ENCODE data around the gene NCS1. TPM values are rescaled to one million over a fixed set of nuclear protein-coding genes. Genes with fewer than 3 reads are reported as not detected.

NCS1 gene
- total RNA-seq, 1 donor from 2014 or later = 20.1 TPM

DNA sequence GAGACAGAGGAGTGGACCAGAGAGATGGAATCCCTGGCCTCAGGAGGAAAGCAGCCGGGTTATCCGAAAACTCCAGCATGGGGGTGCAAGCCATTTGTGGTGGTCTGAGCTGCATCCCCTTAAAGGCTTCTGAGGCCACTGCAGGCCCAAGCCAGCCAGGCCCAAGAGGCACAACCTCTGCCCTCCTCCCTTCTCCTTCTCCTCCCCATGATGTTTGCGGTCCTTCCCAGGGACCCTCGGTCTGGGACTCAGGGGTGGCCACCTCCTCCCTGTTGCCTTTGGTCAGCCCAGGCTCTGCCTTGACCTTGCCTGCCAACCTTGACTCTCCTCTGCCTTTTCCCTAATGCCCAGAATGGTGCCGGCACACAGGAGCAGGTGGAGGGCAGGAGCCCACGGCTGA is 4.6 kb downstream of the NCS1 start:
- peaks cover 5% of the 10 kb centered on the region for H3K27me3 Mint-ChIP-seq (ENCODE audit: unreplicated experiment)
- H3K9me3 Mint-ChIP-seq (ENCODE audit: unreplicated experiment) = no peaks in the 10 kb centered on the region
- H3K4me3 Mint-ChIP-seq (ENCODE audit: unreplicated experiment) = no peak overlapping the region
- no peaks in the 10 kb centered on the region for H3K36me3 Mint-ChIP-seq (ENCODE audit: low read depth, unreplicated experiment)
- peaks cover 2% of the 10 kb centered on the region for H3K4me1 Mint-ChIP-seq (ENCODE audit: unreplicated experiment)
- no peak for DNase-seq (ENCODE audit: low spot score)
- TF ChIP-seq, protein P1, sequence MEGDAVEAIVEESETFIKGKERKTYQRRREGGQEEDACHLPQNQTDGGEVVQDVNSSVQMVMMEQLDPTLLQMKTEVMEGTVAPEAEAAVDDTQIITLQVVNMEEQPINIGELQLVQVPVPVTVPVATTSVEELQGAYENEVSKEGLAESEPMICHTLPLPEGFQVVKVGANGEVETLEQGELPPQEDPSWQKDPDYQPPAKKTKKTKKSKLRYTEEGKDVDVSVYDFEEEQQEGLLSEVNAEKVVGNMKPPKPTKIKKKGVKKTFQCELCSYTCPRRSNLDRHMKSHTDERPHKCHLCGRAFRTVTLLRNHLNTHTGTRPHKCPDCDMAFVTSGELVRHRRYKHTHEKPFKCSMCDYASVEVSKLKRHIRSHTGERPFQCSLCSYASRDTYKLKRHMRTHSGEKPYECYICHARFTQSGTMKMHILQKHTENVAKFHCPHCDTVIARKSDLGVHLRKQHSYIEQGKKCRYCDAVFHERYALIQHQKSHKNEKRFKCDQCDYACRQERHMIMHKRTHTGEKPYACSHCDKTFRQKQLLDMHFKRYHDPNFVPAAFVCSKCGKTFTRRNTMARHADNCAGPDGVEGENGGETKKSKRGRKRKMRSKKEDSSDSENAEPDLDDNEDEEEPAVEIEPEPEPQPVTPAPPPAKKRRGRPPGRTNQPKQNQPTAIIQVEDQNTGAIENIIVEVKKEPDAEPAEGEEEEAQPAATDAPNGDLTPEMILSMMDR (IDR thresholded peaks at IDR 0.05; ENCODE audit: unreplicated experiment) = no peak
- H3K27ac Mint-ChIP-seq (ENCODE audit: unreplicated experiment) = no peak overlapping the region

DNA sequence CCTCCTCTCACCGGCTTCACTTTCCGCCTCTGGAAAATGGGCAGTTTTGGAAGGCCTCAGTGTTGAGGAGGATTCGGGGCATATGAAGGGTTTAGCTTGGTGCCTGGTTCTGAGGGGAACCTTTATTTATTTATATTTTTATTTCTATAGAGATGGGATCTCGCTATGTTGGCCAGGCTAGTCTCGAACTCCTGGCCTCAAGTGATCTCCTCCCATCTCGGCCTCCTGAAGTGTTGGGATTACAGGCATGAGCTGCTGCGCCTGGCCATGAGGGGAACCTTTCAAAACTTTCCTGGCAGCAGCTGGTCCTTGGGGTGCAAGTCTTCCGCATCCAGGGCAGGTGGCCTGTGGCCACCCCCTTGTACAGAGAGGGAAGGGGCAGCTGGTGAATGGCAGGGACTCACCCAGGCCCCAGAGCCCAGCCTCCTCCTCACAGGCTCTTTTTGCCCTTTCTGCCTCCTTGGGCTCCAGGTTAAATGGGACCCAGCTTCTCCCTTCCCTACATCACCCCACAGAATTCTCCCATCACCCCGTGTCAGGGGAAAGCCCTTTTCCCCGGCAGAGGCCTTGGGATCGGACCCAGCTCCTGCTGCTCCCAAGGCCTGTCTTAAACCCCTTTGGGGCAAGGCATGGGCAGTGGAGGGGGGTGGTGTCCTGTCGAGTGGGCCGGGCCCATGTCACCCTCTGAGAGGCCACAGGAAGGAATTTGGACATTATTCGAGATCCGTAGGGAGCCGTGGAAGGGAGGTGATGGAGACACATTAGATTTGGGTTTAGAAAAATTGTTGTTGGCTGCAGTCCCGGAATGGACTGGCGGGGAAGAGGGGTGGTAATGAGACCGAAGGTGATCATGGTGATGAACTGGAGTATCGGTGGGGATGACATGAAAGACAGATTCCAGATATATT is 5.9 kb downstream of the NCS1 start:
- TF ChIP-seq, protein P1 (IDR thresholded peaks at IDR 0.05; ENCODE audit: unreplicated experiment) = no peak
- H3K4me3 Mint-ChIP-seq (ENCODE audit: unreplicated experiment) = no peak overlapping the region
- no peaks in the 10 kb centered on the region for H3K9me3 Mint-ChIP-seq (ENCODE audit: unreplicated experiment)
- H3K4me1 Mint-ChIP-seq (ENCODE audit: unreplicated experiment) = peaks cover 2% of the 10 kb centered on the region
- no peak for DNase-seq (ENCODE audit: low spot score)
- H3K27me3 Mint-ChIP-seq (ENCODE audit: unreplicated experiment) = peaks cover 4% of the 10 kb centered on the region
- no peak overlapping the region for H3K27ac Mint-ChIP-seq (ENCODE audit: unreplicated experiment)
- no peaks in the 10 kb centered on the region for H3K36me3 Mint-ChIP-seq (ENCODE audit: low read depth, unreplicated experiment)

DNA sequence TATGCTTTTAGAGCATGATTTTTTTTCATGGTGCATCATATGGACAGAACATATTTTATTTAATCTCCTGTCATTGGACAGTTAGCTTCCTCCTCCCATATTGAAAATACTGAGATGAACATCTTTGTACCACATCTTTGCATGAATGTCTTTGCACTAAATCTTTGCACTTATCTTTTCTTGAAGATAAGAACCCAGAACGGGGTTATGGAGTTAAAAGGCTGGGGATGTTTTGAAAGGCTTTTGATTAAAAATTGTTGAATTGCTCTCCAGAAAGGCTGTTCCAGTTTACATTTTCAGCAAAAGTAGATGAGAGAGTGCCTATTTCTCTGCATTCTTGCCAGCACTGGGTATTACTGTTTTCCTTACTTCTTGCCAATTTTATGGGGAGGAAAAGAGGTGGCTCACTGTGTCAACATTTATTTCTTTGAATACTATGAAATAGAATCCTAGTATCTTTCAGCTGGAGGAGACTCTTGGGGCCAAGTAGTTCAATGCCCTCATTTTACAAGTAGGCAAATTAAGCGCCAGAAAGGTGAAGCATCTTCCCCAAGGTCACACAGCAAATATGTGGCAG is 7.2 kb downstream of the NCS1 start:
- Mint-ChIP-seq H3K9me3 (ENCODE audit: unreplicated experiment) (no peaks in the 10 kb centered on the region), H3K36me3 (ENCODE audit: low read depth, unreplicated experiment) (no peaks in the 10 kb centered on the region), H3K4me3 (ENCODE audit: unreplicated experiment) (no peak overlapping the region), H3K4me1 (ENCODE audit: unreplicated experiment) (no peaks in the 10 kb centered on the region), H3K27ac (ENCODE audit: unreplicated experiment) (no peak overlapping the region), H3K27me3 (ENCODE audit: unreplicated experiment) (peaks cover 1% of the 10 kb centered on the region)
- TF ChIP-seq, protein P1 (IDR thresholded peaks at IDR 0.05; ENCODE audit: unreplicated experiment) = no peak
- DNase-seq (ENCODE audit: low spot score) = no peak

DNA sequence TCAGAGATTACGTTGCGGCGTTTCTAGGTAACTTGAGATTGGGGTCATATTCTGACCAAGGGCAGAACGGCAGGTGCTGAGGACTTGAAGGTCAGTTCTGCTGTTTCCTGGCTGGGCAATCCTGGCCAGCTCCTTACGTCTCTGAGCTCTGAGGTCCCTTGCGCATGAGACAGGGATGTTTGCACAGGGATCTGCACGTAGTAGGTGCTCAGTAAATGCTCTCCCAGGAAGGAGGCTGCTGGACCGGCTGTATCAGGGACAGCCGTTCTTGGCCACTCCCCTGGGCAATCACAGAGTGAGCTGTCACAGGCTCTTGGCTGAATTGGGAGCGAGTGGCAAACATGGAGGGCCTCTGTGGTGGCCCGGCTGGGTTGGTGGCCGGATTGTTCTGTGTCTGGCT is 8.3 kb downstream of the NCS1 start:
- DNase-seq (ENCODE audit: low spot score) = no peak
- H3K27ac Mint-ChIP-seq (ENCODE audit: unreplicated experiment) = no peak overlapping the region
- H3K4me3 Mint-ChIP-seq (ENCODE audit: unreplicated experiment) = no peak overlapping the region
- no peaks in the 10 kb centered on the region for H3K9me3 Mint-ChIP-seq (ENCODE audit: unreplicated experiment)
- H3K4me1 Mint-ChIP-seq (ENCODE audit: unreplicated experiment) = no peaks in the 10 kb centered on the region
- no peaks in the 10 kb centered on the region for H3K36me3 Mint-ChIP-seq (ENCODE audit: low read depth, unreplicated experiment)
- H3K27me3 Mint-ChIP-seq (ENCODE audit: unreplicated experiment) = peaks cover 1% of the 10 kb centered on the region
- TF ChIP-seq, protein P1 (IDR thresholded peaks at IDR 0.05; ENCODE audit: unreplicated experiment) = no peak

Data from endothelial cell (in vitro differentiated cells).